Measurements from ENCODE around the gene HERPUD1.

HERPUD1 gene

GRCh38 chr16:56921571-56921970, 10.4 kb upstream of the HERPUD1 start:
- no peak overlapping the region for H3K4me3 ChIP-seq (ENCODE audit: low read length, poor library complexity, severe bottlenecking)
- no peaks in the 10 kb centered on the region for H3K9me3 ChIP-seq (ENCODE audit: insufficient read depth, low read depth, low read length)
- no peak overlapping the region for H2AFZ ChIP-seq (ENCODE audit: low read length)
- H3K36me3 ChIP-seq (ENCODE audit: insufficient read depth, low read length), result no peaks in the 10 kb centered on the region
- TF ChIP-seq CTCF (conservative IDR thresholded peaks at IDR 0.05; ENCODE audit: low read length) (no peak), EZH2phosphoT487 (IDR thresholded peaks at IDR 0.05; ENCODE audit: borderline replicate concordance) (no peak)
- no peaks in the 10 kb centered on the region for H3K79me2 ChIP-seq (ENCODE audit: insufficient read depth, low read length)
- no peaks in the 10 kb centered on the region for H3K27me3 ChIP-seq (ENCODE audit: insufficient read depth, low read length, poor library complexity, severe bottlenecking)
- H3K4me1 ChIP-seq (ENCODE audit: insufficient read depth, low read length, poor library complexity, severe bottlenecking), result no peaks in the 10 kb centered on the region
- H3F3A ChIP-seq (ENCODE audit: low read depth), result no peaks in the 10 kb centered on the region
- no peaks in the 10 kb centered on the region for H3K9me2 ChIP-seq (replicated peaks; ENCODE audit: low read depth, low read length)
- H3K4me2 ChIP-seq (ENCODE audit: low read depth, low read length, poor library complexity, severe bottlenecking), result no peak overlapping the region
- no peaks in the 10 kb centered on the region for H4K20me1 ChIP-seq (ENCODE audit: insufficient read depth, low read length, poor library complexity, severe bottlenecking)
- no peak overlapping the region for H3K9ac ChIP-seq (ENCODE audit: low read depth, low read length, poor library complexity, severe bottlenecking)

- Histone ChIP-seq H3K4me1 (ENCODE audit: insufficient read depth, low read length, poor library complexity, severe bottlenecking) (no peaks in the 10 kb centered on the region), H3K79me2 (ENCODE audit: insufficient read depth, low read length) (no peaks in the 10 kb centered on the region), H2AFZ (ENCODE audit: low read length) (no peak overlapping the region), H3K4me3 (ENCODE audit: low read length, poor library complexity, severe bottlenecking) (no peak overlapping the region), H3K9ac (ENCODE audit: low read depth, low read length, poor library complexity, severe bottlenecking) (no peak overlapping the region), H3K9me2 (replicated peaks; ENCODE audit: low read depth, low read length) (no peaks in the 10 kb centered on the region), H3F3A (ENCODE audit: low read depth) (no peaks in the 10 kb centered on the region), H3K9me3 (ENCODE audit: insufficient read depth, low read depth, low read length) (no peaks in the 10 kb centered on the region), H3K27me3 (ENCODE audit: insufficient read depth, low read length, poor library complexity, severe bottlenecking) (no peaks in the 10 kb centered on the region), H4K20me1 (ENCODE audit: insufficient read depth, low read length, poor library complexity, severe bottlenecking) (no peaks in the 10 kb centered on the region), H3K36me3 (ENCODE audit: insufficient read depth, low read length) (no peaks in the 10 kb centered on the region), H3K4me2 (ENCODE audit: low read depth, low read length, poor library complexity, severe bottlenecking) (no peak overlapping the region)
- TF ChIP-seq CTCF (conservative IDR thresholded peaks at IDR 0.05; ENCODE audit: low read length) (no peak), EZH2phosphoT487 (IDR thresholded peaks at IDR 0.05; ENCODE audit: borderline replicate concordance) (no peak)
Observed at GRCh38 chr16:56923481-56924091, 8.4 kb upstream of the HERPUD1 start.

GRCh38 chr16:56927471-56927870, 4.5 kb upstream of the HERPUD1 start:
- no peak for TF ChIP-seq EZH2phosphoT487 (IDR thresholded peaks at IDR 0.05; ENCODE audit: borderline replicate concordance)
- TF ChIP-seq CTCF (conservative IDR thresholded peaks at IDR 0.05; ENCODE audit: low read length), result no peak
- Histone ChIP-seq H3K4me2 (ENCODE audit: low read depth, low read length, poor library complexity, severe bottlenecking) (no peak overlapping the region), H2AFZ (ENCODE audit: low read length) (no peak overlapping the region), H3F3A (ENCODE audit: low read depth) (no peaks in the 10 kb centered on the region), H3K9me2 (replicated peaks; ENCODE audit: low read depth, low read length) (no peaks in the 10 kb centered on the region), H3K27me3 (ENCODE audit: insufficient read depth, low read length, poor library complexity, severe bottlenecking) (no peaks in the 10 kb centered on the region), H3K79me2 (ENCODE audit: insufficient read depth, low read length) (peaks cover 4% of the 10 kb centered on the region), H3K9me3 (ENCODE audit: insufficient read depth, low read depth, low read length) (no peaks in the 10 kb centered on the region), H4K20me1 (ENCODE audit: insufficient read depth, low read length, poor library complexity, severe bottlenecking) (no peaks in the 10 kb centered on the region), H3K4me3 (ENCODE audit: low read length, poor library complexity, severe bottlenecking) (no peak overlapping the region), H3K36me3 (ENCODE audit: insufficient read depth, low read length) (no peaks in the 10 kb centered on the region), H3K4me1 (ENCODE audit: insufficient read depth, low read length, poor library complexity, severe bottlenecking) (peaks cover 6% of the 10 kb centered on the region), H3K9ac (ENCODE audit: low read depth, low read length, poor library complexity, severe bottlenecking) (no peak overlapping the region)
